Hepatic stellate cell (primary cell): Measurements from ENCODE around the gene HMX1.

Experiments used
- DNase-seq: peaks from one replicate; pipeline ENCODE4 v3.0.0; 2011; ENCODE audit warnings: low spot score

Gene HMX1

DNA sequence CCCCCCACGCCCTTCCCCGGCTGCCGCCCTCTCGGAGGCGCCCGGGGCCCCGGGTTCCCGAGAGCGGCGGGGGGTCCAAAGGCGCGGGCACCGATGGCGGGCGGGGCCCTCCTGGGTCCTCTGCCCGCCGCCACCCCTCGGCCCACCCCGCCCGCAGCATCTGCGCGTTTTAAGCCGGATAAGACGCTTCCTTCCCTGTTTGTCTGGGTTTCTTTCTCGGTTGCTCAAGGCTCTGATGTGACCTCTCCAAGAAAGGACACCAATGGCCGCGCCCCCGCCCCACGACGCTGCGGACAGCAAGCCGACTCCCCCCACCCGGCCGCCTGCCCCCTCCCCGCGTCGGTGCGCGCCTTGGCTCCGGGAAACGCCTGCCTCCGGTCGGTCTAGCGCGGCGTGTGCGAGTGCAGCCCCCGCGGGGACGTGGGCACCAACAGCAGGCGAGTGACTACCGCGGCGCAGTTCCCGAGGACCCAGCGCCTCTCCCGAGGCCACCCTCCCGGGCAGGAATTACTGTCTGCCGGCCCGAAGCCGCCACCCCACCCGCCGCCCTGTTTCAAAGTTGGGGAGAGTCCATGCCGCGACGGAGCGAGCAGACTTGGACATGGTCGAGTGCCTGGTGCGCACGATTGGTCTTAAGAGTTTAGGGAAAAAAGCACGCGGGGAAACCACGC, 21.1 kb upstream of the HMX1 start:
- DNase-seq, result no peak

DNA sequence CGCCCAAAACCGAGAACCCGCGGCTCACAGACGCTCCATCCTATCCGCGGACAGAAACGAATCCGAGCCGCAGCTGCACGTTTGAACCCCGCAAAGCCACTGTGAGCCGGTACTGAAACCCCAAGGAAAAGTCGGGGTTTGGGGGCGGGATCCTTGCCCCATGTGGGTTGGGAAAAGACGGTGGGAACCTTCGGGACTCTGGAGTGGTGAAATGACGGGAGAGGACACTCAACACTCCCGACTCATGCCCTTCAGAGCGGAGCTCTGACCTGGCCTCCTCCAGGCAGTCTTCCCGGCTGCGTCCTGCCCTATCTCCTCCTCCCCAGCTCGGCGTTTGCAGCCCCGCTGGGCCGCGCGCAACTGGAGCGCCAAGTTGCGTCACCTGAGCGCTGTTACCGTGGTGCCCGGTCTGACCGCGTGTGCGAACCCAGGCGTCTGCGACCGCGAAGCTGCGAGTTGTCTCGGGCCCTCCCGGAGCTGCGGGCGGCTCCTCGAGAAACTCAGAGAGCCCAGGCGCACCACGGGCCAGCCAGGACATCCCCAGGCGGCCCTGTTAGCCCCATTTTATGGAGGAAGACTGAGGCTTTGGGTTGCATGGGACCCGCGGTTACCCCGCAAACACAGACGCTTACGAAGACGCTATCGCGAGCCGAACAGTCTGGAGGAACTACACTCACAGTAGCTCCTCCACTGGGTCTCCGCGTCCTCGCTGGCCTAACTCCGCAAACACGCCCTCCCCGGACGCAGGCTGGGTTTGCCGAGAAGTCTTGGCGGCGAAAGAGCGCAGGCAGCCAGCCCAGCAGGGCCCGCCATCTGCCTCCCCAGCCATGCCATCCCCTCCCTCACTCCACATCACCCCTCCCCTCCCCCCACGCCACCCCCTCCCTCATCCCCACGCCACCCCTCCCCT, 20.3 kb upstream of the HMX1 start:
- no peak for DNase-seq

DNA sequence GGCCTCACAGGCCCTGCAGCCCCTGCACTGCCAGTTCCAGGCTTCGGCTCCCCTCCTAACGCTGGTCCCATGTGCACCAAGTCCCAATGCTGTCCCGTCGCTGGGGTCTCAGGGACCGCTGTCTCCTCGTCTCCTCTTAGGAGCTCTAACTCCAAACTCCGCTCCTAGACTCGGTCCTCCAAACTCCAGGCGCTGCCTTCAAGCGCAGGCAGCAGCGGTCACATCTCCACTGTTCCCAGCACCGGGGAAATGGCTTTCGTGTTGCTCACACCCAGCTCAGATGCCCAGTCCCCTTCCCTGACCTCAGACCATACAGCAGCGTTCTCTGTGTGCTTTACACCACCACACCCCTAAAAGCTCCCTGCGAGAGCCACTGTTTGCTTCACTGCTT, 19.6 kb upstream of the HMX1 start:
- no peak for DNase-seq

- no peak for DNase-seq
Observed at GRCh38 chr4:8888856-8889255, 17.2 kb upstream of the HMX1 start.

DNA sequence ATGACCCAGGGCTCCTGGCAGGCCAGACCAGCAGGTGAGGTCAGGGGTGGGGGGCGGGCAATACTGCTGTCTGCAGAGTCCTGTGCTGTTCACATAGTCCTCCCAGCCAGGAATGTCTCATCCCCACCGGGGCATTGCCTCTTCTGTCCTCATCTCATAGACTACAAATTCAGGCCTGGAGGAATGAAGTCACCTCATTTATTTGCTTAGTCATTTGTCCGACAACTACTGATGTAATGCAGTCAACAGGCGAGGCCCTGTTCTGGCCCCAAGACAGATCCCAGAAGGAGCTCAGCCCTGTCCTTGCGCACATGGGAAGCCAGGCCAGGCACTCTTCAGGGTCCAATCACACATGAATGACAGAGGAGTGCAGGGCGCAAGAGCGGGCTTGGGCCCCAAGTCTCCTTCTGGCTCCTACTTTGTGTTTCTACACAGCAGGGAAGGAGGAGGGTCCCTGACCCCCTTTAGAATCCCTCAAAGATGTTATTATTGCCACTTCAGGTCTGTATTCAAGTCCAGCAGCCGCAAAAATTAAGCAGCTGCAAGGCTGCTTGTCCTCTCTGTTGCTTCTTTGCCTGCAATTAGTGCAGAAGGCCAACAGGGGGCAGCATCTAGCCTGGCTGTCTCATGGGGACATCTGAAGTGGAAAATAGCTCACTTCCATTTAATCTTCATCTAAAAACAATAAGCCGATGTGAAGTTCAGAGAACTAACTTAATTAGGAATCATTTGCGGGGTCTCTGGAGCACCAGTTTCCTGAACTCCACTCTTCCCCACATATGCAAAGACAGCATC, 15.2 kb upstream of the HMX1 start:
- no peak for DNase-seq

DNA sequence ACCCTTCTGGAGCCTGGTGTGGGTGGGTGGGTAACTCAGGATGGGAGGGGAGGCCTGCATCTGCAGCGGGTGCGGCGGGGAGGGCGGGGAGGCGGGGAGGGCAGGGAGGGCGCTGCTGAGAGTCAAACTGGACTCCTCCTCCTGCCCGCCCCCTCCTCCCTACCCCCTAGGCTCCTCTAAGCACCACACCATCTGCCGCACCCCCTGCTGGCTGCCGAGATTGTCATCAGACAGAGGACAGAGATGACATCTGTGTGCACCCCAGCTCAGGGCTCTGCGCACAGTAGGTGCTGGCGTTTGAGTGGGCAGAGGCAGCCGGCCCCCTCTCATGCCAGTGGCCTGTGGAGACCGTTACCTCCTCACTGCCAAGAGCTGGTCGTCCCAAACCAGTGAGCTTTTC, 10.6 kb upstream of the HMX1 start:
- no peak for DNase-seq

DNA sequence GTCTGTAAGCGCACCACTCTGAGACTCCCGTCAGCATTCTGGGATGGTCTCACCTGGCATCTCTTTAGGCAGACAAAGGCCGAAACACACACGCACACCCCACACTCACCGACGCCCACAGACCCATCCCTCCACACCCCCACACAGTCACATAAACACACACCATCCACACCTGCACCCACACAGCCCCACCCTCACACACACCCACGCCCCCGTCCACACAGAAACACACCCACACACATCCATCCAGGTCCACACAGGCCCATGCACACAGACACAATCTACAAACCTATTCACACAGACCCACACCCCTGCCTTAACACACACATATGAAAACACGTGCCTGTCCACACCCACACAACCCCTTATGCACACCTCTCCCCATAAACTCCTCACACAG, 9.2 kb upstream of the HMX1 start:
- no peak for DNase-seq

- DNase-seq, result no peak
Observed at GRCh38 chr4:8879574-8879973, 7.9 kb upstream of the HMX1 start.

- DNase-seq, result no peak
Observed at GRCh38 chr4:8878421-8878820, 6.8 kb upstream of the HMX1 start.

DNA sequence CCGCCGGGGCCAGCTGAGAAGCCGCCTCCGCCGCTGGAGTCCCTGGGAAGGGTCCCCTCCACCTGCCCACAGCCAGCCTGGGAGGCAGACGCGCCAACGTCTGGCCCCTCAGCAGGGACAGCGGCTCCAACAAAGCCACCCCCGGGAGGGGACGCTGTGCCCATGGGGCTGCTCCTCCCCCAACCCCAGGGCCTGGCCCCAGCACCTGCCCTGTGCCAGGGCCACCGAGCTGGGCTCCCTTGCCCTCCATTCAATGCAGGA, 6.1 kb upstream of the HMX1 start:
- no peak for DNase-seq

DNA sequence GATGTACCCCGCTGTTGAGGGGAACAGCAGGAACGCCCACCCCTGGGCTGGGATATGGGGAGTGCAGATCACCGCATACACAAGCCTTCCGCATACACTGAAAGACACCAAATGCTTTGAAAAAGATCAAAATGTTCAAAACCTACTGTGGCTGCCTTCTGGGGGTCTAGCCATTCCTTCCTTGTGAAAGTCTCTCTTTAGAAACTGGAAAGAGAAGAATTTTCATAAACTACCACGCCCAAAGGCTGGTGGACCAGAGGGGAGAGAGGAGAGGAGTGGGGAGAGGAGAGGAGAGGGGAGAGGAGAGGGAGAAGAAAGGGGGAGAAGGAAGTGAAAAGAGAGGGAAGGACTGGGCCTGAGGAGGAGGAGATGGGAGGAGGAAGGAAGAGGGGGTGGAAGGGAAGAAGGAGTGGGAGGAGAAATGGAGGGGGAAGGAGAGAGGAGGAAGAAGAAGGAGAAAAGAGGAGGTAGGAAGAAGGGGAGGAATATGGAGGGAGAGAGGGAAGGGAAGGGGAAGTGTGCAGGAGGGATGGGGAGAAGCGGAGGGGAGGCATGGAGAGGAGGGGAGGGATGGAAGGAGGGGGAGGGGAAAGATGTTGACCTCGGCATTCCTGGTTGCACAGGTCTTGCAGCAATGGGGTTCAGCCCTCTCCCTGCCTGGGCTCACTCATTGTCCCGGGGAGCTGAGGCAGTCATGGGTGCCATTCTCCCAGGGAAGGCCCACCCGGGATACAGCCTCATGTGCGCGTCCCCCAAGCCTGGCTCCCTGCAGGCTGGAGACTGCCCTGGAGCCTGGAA, 5.5 kb upstream of the HMX1 start:
- DNase-seq, result no peak

DNA sequence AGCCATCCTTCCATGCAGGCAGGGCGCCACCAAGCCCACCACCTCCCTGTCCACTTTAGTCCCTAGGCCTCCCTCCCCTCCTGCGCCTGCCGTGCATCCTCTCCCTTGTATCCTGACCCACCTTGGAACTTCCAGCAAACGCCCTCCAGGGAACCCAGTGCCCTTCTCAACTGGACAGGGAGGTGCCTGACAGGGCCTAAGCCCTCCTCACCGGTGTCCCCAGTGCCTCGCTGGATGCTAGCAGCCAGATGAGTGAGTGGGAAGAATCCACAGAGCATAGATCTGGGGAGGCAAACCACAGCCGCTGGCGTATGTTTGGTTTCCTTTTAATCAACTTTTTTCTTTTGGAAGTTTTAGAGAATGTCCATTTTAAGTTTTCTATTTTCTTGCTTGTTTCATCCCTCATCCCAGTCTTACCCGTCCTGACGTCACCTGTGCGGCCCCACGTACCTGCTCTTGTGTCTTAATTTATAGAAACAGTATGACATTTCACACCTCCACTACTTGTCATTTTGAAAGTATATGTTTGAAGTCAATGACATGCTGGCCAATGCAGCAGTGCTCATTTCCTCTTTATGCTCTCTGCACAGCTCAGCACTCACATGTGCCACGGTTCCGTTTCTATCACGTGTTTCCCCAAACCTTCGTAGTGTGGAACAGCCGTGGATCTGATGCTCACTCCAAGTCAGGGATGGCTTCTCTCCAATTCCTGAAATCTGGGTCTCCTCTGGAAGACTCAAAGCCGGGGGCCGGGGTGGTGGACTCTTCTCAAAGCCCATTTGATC, 3.4 kb upstream of the HMX1 start:
- no peak for DNase-seq

- no peak for DNase-seq
Observed at GRCh38 chr4:8874003-8874895, 2.6 kb upstream of the HMX1 start.

GRCh38 chr4:8872402-8873291, 1.0 kb upstream of the HMX1 start:
- DNase-seq, result no peak

DNA sequence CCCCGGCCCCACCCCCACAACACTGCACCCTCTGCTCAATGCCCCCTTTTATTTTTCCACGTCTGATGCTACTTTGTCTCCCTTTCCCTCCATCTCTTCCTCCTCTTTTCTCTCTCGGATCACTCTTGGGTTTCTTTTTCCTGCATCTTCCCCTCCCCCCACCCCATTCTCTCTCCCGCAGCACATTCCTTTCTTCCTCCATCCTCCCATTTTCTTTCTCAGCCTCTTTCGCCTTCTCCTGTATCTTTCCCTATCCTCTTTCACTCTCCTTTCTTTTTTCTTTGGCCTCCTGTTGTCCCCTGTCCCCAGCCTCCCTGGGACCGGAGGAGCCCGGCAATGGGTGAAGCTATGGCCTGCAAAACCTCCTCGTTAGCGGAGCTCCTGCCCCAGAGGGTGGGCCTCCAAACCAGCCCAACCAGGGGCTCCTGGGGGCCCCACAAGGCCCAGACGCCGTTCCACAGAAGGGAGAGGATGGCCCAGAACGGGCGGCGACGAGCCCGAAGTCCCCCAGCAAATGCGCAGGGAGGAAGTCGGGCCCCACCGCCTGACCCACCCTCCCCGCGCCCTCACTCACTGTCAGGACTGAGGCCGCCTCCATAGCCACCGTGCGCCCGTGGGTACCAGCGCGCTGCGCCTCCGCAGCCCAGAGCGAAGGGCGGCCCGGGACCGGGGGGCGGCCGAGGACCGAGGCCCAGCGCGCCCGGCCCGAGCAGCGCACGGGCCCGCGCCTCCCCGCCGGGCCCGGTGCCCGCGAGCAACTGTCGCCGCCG, 807 bp downstream of the HMX1 start:
- no peak for DNase-seq

DNA sequence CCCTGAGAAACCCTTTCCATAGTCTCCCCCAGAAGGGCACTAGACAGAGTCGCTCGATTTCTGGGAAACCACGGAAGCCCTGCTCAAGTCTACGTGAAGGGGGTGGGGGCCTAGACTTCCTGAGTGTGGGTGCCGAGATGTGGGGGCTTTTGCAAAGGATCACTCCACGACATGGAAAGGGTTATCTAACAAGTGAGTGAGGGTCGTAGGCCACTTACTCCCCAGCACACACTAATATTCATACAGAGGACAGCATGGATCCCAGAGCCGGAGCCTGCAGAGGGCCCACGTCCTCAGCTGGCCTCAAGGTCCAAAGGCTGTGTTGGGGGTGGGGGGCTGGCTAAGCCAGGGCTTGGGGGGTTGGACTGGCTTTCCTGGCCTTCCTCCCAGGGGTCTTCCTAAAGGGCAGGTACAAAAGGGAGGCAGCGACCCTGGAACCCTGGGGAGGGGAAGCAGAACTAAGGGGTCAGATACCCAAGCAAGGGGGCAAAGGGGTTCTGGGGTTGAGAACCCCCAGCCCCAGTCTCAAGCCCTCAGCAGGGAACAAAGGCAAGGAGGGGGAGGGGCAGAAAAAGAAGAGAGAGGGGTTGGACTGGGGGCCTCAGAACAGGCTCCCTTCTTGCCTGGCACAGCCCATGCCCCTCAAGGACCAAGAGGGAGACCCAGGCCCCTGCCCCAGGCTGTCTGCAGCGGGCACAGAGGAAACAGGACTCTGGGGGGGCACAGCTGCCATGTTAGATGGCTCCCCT, 1.6 kb downstream of the HMX1 start:
- DNase-seq, result no peak

- no peak for DNase-seq
Observed at GRCh38 chr4:8869002-8869897, 2.4 kb downstream of the HMX1 start.
